Ecto neural progenitor cell (in vitro differentiated cells): Measurements from ENCODE around the gene TGFBRAP1.
"Not testable (repeated sequence)": the region's sequence is repeated elsewhere in the genome, so short reads cannot be mapped to it uniquely, and the experiment has no call there.

Experiments
- DNase-seq: peaks from one replicate; pipeline ENCODE4 v3.0.0-alpha.2; 2018; ENCODE audit warnings: low spot score

Gene TGFBRAP1

GRCh38 chr2:105358593-105358992 is 29.1 kb upstream of the TGFBRAP1 start:
- DNase-seq, result no peak

GRCh38 chr2:105357122-105357521 is 27.6 kb upstream of the TGFBRAP1 start:
- DNase-seq, result no peak

- DNase-seq, result no peak
Observed at GRCh38 chr2:105344704-105345345, 15.3 kb upstream of the TGFBRAP1 start.

- no peak for DNase-seq
Observed at GRCh38 chr2:105339414-105339813, 9.9 kb upstream of the TGFBRAP1 start.

- DNase-seq, result no peak
Observed at GRCh38 chr2:105338020-105338385, 8.5 kb upstream of the TGFBRAP1 start.

GRCh38 chr2:105337122-105338019 is 7.8 kb upstream of the TGFBRAP1 start, which contains the start of gene C2orf49:
Gene C2orf49 (plus strand): TSS chr2:105337540. CDS start chr2:105337588, 48 bp downstream.
- peak; percentile 95 for DNase-seq

- DNase-seq, result no peak
Observed at GRCh38 chr2:105336786-105337121, 7.2 kb upstream of the TGFBRAP1 start.

- DNase-seq, result no peak
Observed at GRCh38 chr2:105335469-105335868, 5.9 kb upstream of the TGFBRAP1 start.

GRCh38 chr2:105334211-105334610 is 4.7 kb upstream of the TGFBRAP1 start:
- no peak for DNase-seq

GRCh38 chr2:105330681-105331375 is 1.3 kb upstream of the TGFBRAP1 start:
- no peak for DNase-seq

GRCh38 chr2:105329197-105329554 is 359 bp downstream of the TGFBRAP1 start:
- peak; percentile 53 for DNase-seq

- DNase-seq, result no peak
Observed at GRCh38 chr2:105328281-105329196, 996 bp downstream of the TGFBRAP1 start.

- no peak for DNase-seq
Observed at GRCh38 chr2:105327690-105328089, 1.8 kb downstream of the TGFBRAP1 start.

GRCh38 chr2:105327271-105327670 is 2.3 kb downstream of the TGFBRAP1 start:
- DNase-seq, result not testable (repeated sequence)

GRCh38 chr2:105325389-105325963 is 4.1 kb downstream of the TGFBRAP1 start:
- no peak for DNase-seq

- DNase-seq, result no peak
Observed at GRCh38 chr2:105324732-105325131, 4.8 kb downstream of the TGFBRAP1 start.

- no peak for DNase-seq
Observed at GRCh38 chr2:105324101-105324500, 5.4 kb downstream of the TGFBRAP1 start.

GRCh38 chr2:105323111-105323510 is 6.4 kb downstream of the TGFBRAP1 start:
- DNase-seq, result no peak

- no peak for DNase-seq
Observed at GRCh38 chr2:105321875-105322646, 7.5 kb downstream of the TGFBRAP1 start.

- DNase-seq, result no peak
Observed at GRCh38 chr2:105320651-105321215, 8.8 kb downstream of the TGFBRAP1 start.
